Esophagus (tissue), 2 donors: ENCODE measurements around the gene WDR86. TPM values are rescaled to one million over a fixed set of nuclear protein-coding genes. Genes with fewer than 3 reads are reported as not detected.
A peak's percentile ranks its signal among the peaks of the same experiment; 100 is the strongest.

Source experiments
- H3K27ac ChIP-seq, 2 donors: one replicate each; pipeline ENCODE4 v1.5.1; 2013; ENCODE audit warnings: low read depth in 2 of 2, mild to moderate bottlenecking in 2 of 2, inconsistent platforms in 1 of 2, low read length in 1 of 2, moderate library complexity in 1 of 2
- H3K27me3 ChIP-seq, 2 donors: one replicate each; pipeline ENCODE4 v1.6.1; 2013; ENCODE audit warnings: low read length in 2 of 2, control low read depth in 1 of 2, mild to moderate bottlenecking in 1 of 2; ENCODE audit not compliant: insufficient read depth in 2 of 2, control insufficient read depth in 1 of 2
- H3K36me3 ChIP-seq, 2 donors: one replicate each; pipeline ENCODE4 v1.6.1; 2013; ENCODE audit warnings: low read length in 1 of 2; ENCODE audit not compliant: control insufficient read depth in 2 of 2, insufficient read depth in 2 of 2
- H3K4me1 ChIP-seq, 2 donors: one replicate each; pipeline ENCODE4 v1.6.1; 2013; ENCODE audit warnings: low read length in 1 of 2; ENCODE audit not compliant: control insufficient read depth in 2 of 2, insufficient read depth in 2 of 2
- H3K4me3 ChIP-seq, 2 donors: one replicate each; pipeline ENCODE4 v1.5.1; 2013; ENCODE audit warnings: low read length in 2 of 2, mild to moderate bottlenecking in 2 of 2, low read depth in 1 of 2, moderate library complexity in 1 of 2
- H3K9me3 ChIP-seq, 2 donors: one replicate each; pipeline ENCODE4 v1.6.1; 2013; ENCODE audit warnings: mild to moderate bottlenecking in 2 of 2, low read depth in 1 of 2, low read length in 1 of 2, moderate library complexity in 1 of 2; ENCODE audit not compliant: control insufficient read depth in 2 of 2, insufficient read depth in 1 of 2
- WGBS, 2 donors: extraction: QIAGEN DNeasy Blood & Tissue Kit; methylation state at CpG; one replicate each; pipeline ENCODE4 v1.1.7; 2013; 5-methylcytosine and 5-hydroxymethylcytosine counted together
- polyA plus RNA-seq, 2 donors: library from polyadenylated mRNA; stranded (reverse); fragments of 200-250 nt; gene quantifications; one replicate each; pipeline ENCODE4 v1.2.3, GENCODE V29; 2013
- donor health status: healthy with polysubstance abuse.
- donor health status: Bipolar disorder and iron deficiency.

The WDR86 gene
- polyA plus RNA-seq, 2 donors: 0.28 to 0.86 TPM

DNA sequence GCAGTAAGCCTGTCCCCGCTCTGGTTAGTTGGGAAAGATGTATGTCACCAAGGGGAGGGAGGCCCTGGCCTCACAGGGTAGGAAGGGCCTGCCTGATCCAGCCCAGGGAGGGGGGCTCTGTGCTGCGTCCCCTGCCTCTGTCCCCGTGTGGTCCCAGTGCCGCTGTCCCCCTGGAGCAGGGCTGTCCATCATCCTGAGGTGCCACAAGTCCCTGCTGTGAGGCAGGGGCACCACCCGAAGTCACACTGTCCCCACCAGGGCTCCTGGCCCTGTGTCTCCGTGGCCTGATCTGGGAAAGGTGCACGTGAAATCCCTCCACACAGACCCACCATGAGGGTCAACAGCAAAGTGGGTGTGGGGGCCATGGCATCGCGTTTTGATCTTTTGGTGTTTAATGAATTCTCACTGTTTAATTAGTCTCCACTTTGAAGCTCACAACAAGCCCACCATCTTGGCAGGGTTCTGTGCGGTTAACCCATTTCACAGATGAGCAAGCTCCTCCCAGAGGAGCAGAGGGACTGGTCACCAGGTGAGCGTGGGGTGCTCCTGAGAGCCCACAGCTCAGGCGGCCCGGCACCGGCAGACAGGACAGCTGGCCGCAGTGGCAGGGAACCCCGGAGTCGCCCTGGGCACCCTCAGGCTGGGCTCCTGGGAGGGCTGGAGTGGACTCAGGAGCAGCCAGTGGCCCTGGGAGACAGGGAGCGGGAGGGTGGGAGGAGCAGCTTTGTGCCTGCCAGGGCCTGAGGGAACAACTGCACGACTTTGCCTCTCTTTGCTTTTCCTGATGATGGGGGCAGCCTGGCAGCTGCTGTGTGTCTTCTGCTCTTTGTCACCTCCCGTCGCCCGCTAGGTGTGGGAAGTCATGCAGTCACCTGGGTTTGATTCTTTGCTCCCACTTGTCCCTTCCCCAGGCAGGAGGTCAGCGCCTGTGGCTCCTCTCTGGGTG is 42.1 kb upstream of the WDR86 start:
- Histone ChIP-seq H3K4me1 (peaks cover 0 to 4% of the 10 kb centered on the region in 2 donors), H3K27me3 (no peaks in the 10 kb centered on the region), H3K9me3 (no peaks in the 10 kb centered on the region), H3K4me3 (no peak overlapping the region), H3K27ac (no peak overlapping the region), H3K36me3 (no peaks in the 10 kb centered on the region)
- 83% methylated on average over 23 of the region's 23 CpGs for WGBS, 2 donors

DNA sequence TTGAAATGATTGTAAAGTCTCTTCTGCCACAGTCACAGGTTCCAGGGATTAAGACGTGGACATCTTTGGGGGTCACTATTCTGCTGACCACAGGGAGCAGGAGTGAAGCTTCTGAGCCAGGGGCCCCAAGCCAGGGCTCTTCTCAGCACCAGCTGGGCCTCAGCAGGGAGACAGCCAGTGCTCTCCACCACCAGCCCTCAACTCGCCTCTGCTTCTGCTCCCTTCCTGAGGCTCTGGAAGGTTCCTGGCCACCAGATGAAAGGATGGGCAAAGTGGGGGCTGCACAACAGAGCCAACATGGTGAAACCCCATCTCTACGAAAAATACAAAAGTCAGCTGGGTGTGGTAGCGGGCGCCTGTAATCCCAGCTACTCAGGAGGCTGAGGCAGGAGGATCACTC is 41.3 kb upstream of the WDR86 start:
- H3K36me3 ChIP-seq: no peaks in the 10 kb centered on the region
- H3K9me3 ChIP-seq: no peaks in the 10 kb centered on the region
- no peaks in the 10 kb centered on the region for H3K27me3 ChIP-seq
- H3K4me1 ChIP-seq: peaks cover 0 to 4% of the 10 kb centered on the region in 2 donors
- H3K4me3 ChIP-seq: no peak overlapping the region
- 81 to 85% methylated on average over 5 of the region's 5 CpGs for WGBS, 2 donors
- H3K27ac ChIP-seq: no peak overlapping the region

DNA sequence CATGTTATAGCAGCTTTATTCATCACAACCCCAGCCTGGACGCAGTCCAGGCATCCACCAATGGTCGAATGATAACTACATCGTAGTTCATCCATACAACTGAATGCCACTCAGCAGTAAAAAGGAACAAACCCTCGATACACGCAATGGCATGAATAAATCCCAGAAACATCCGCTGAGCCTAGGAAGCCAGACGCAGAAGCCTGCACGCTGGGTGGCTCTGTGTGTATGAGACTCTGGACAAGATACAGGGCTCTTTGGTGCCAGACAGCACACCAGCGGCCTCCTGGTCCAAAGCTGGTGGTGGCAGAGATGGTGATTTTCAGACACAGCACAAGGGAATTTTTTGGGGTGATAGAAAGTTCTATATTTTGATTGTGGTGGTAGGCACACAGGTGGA is 40.2 kb upstream of the WDR86 start:
- H3K27ac ChIP-seq: no peak overlapping the region
- H3K4me3 ChIP-seq: no peak overlapping the region
- no peaks in the 10 kb centered on the region for H3K9me3 ChIP-seq
- no peaks in the 10 kb centered on the region for H3K36me3 ChIP-seq
- WGBS, 2 donors: 84 to 87% methylated on average over 9 of the region's 9 CpGs
- no peaks in the 10 kb centered on the region for H3K27me3 ChIP-seq
- H3K4me1 ChIP-seq: peaks cover 0 to 4% of the 10 kb centered on the region in 2 donors

DNA sequence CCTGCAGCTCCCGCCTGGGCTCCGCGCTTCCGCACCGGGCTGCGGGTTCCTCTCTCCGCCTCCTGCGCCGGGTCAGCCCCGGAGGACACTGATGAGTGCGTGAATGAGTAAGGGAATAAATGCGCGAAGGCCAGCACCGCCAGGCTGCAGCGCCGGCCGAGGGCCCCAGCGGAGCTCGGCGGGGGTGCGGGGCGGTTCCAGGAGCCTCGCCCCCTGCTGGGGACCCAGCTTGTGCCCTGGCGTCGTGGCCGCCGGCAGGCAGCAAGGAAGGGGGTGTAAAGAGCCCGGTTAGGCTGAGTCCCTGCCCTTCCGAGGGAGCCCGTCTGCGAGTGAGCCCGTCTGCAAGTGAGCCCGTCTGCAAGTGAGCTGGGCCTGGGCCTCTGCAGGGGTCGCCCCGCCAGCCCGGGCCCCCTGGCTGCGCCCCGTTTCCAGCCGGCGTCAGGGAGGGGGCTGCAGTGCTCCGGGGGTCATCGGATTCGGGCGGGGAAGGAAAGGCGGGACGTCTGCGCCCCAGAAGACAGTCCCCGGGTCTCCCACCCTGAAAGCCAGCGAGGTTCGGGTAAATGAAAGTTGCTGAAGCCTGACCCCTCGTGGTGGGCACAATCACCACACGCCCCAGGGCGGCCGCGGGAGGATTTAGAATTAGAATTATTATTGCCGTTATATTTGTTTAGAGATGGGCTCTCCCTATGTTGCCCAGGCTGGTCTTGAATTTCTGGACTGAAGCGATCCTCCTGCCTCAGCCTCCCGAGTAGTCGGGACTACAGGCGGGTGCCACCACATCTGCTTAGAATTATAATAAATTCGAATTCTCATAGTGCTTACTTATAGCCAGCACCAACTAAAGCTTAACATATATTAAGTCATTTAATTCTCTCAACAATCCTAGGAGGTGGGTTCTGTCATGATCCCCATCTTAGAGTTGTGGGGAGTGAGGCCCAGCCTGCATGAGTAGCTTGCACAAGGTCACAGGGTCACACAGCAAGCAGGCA is 38.7 kb upstream of the WDR86 start:
- 3 to 6% methylated on average over 61 of the region's 61 CpGs for WGBS, 2 donors
- peak overlapping the region in 1 of 2 donors; percentile 36 for H3K27ac ChIP-seq

DNA sequence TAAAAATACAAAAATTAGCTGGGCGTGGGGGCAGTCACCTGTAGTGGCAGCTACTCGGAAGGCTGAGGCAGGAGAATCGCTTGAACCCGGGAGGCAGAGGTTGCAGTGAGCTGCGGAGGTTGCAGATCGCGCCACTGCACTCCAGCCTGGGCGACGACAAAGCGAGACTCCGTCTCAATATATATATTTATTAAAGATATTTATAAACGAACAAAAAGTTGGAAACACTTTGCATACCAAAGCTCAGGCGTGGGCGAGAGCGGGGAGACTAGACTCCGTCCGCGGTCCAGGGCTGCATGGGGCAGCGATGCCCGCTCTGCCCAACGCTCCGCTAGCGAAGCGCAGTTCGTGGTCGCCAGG is 38.0 kb upstream of the WDR86 start:
- H3K27ac ChIP-seq: no peak overlapping the region
- no peaks in the 10 kb centered on the region for H3K9me3 ChIP-seq
- H3K36me3 ChIP-seq: no peaks in the 10 kb centered on the region
- 50 to 55% methylated on average over 26 of the region's 26 CpGs for WGBS, 2 donors
- H3K4me1 ChIP-seq: peaks cover 0 to 4% of the 10 kb centered on the region in 2 donors
- H3K27me3 ChIP-seq: no peaks in the 10 kb centered on the region
- H3K4me3 ChIP-seq: peak overlapping the region; percentile 47 to 50

More for the DNA sequence above, 38.7 kb upstream of the WDR86 start:
- H3K36me3 ChIP-seq: no peaks in the 10 kb centered on the region
- no peaks in the 10 kb centered on the region for H3K27me3 ChIP-seq
- H3K4me1 ChIP-seq: peaks cover 0 to 4% of the 10 kb centered on the region in 2 donors
- H3K4me3 ChIP-seq: peak overlapping the region; percentile 47 to 50
- no peaks in the 10 kb centered on the region for H3K9me3 ChIP-seq

DNA sequence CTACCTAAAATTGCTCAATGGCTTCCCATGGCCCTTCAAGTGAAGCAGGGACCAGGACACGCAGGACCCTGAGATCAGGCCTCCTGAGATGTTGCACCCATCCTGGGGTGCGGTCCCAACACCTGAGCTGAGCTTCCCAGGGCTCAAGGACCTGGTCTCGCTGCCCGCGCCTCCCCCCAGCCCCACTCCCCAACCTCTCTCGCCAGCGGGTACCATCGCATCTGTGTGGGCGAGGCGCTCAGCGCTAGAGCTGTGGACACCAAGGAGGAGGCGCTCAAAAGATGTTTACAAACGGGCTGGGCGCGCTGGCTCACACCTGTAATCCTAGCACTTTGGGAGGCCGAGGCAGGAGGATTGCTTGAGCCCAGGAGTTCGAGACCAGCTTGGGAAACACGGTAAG is 37.5 kb upstream of the WDR86 start:
- no peak overlapping the region for H3K27ac ChIP-seq
- no peaks in the 10 kb centered on the region for H3K27me3 ChIP-seq
- no peaks in the 10 kb centered on the region for H3K9me3 ChIP-seq
- no peaks in the 10 kb centered on the region for H3K36me3 ChIP-seq
- WGBS, 2 donors: 96 to 98% methylated on average over 18 of the region's 18 CpGs
- H3K4me3 ChIP-seq: no peak overlapping the region
- peaks cover 0 to 4% of the 10 kb centered on the region in 2 donors for H3K4me1 ChIP-seq

DNA sequence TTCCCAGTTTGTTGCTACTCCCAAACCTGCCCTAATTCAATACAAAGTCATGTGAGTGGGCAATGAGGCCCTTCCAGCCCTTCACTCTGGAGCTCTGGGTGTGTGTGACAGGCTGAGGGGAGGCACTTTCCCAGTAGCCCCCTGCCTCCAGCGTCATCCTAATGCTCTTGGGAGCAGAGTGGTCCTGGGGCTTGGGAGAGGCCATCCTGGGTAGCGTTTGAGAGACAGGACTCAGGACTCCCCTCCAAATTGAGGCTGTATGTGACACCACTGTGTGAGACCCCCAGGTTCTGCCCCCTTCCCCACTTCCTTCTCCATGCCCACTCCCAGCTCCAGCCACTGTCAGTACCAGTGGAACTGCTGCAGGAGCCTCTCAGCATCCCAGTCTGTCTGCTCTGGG is 36.6 kb upstream of the WDR86 start:
- Histone ChIP-seq H3K4me3 (no peak overlapping the region), H3K27ac (no peak overlapping the region), H3K9me3 (no peaks in the 10 kb centered on the region), H3K27me3 (no peaks in the 10 kb centered on the region), H3K4me1 (peaks cover 0 to 4% of the 10 kb centered on the region in 2 donors), H3K36me3 (no peaks in the 10 kb centered on the region)
- whole genome bisulfite sequencing, 2 donors: 92 to 95% methylated on average over 2 of the region's 2 CpGs

DNA sequence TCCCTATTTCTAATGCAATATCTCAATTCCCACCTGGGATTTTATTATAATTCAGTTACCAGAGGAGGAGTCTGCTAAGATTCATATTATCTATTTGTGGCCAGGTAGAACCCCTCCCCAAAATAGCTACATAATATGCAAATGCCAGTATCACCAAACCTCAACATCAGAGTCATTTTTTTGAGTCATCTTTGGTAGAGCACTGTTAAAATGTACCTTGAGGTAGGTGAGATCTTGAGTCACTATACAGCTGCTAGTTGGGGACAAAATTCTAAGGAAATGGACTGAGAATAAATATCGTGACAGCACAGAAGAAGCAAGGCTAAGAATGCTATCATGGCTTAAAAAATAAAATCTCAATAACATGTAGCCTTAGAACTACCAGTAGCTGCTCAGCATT is 34.8 kb upstream of the WDR86 start:
- WGBS, 2 donors: 79 to 88% methylated on average over 1 of the region's 1 CpG
- H3K27me3 ChIP-seq: no peaks in the 10 kb centered on the region

DNA sequence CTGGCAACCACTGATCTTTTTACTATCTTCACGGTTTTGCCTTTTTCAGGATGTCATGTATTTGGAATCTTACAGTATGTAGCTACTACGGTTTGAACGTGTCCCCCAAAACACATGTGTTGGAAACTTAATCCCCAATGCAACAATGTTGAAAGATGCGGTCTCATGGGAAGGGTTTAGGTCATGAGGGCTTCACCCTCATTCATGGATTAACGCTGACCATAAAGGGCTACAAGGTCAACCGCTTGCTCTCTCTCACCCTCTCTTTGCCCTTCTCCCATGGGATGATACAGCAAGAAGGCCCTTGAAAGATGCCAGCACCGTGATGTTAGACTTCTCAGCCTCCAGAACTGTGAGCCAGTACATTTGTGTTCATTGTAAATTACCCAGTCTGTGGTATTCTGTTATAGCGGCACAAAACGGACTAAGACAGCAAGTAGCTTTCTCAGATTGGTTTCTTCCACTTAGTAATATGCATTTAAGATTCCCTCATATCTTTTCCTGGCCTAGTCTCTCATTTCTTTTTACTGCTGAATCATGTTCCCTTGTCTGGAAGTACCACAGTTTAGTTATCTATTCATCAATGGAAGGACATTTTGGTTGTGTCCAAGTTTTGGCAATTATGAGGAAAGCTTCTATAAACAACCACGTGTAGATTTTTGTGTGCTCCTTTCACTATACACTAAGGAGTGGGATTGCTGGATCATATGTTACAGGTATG is 33.1 kb upstream of the WDR86 start:
- 80% methylated on average over 10 of the region's 10 CpGs for WGBS, 2 donors
- no peak overlapping the region for H3K27ac ChIP-seq

More for the DNA sequence above, 34.8 kb upstream of the WDR86 start:
- Histone ChIP-seq H3K36me3 (no peaks in the 10 kb centered on the region), H3K27ac (no peak overlapping the region), H3K4me1 (peaks cover 0 to 4% of the 10 kb centered on the region in 2 donors), H3K4me3 (no peak overlapping the region), H3K9me3 (no peaks in the 10 kb centered on the region)

More for the DNA sequence above, 33.1 kb upstream of the WDR86 start:
- no peaks in the 10 kb centered on the region for H3K4me1 ChIP-seq
- H3K4me3 ChIP-seq: no peak overlapping the region
- H3K27me3 ChIP-seq: no peaks in the 10 kb centered on the region
- H3K36me3 ChIP-seq: no peaks in the 10 kb centered on the region
- no peaks in the 10 kb centered on the region for H3K9me3 ChIP-seq
